NCI-H187 treated with DMSO at 0.1 percent for 48 hours (cell line): ENCODE data around the gene HNF4A.

ENCODE experiments used
- DNase-seq: peaks from one replicate; lab custom pipeline; 2025; lab: John Stamatoyannopoulos, UW

Gene HNF4A

GRCh38 chr20:44445742-44446710 lies 90.5 kb downstream of the HNF4A start:
- DNase-seq = no peak

GRCh38 chr20:44447827-44448419 lies 92.4 kb downstream of the HNF4A start:
- DNase-seq = no peak

- DNase-seq = no peak
These were observed 93.5 kb downstream of the HNF4A start for GRCh38 chr20:44448753-44449546.

- no peak for DNase-seq
These were observed 94.4 kb downstream of the HNF4A start for GRCh38 chr20:44449864-44450263.

- DNase-seq = no peak
These were observed 94.9 kb downstream of the HNF4A start for GRCh38 chr20:44450281-44450889.

GRCh38 chr20:44450903-44451450 lies 95.5 kb downstream of the HNF4A start:
- no peak for DNase-seq

GRCh38 chr20:44454306-44454963 lies 98.9 kb downstream of the HNF4A start:
- DNase-seq = no peak

- no peak for DNase-seq
These were observed 99.6 kb downstream of the HNF4A start for GRCh38 chr20:44455126-44455525.

GRCh38 chr20:44456611-44457010 lies 101.1 kb downstream of the HNF4A start:
- DNase-seq = no peak

GRCh38 chr20:44457016-44457415 lies 101.5 kb downstream of the HNF4A start:
- DNase-seq = no peak

GRCh38 chr20:44459271-44459670 lies 103.8 kb downstream of the HNF4A start:
- DNase-seq = no peak

- DNase-seq = no peak
These were observed 105.3 kb downstream of the HNF4A start for GRCh38 chr20:44460795-44461141.

- no peak for DNase-seq
These were observed 105.8 kb downstream of the HNF4A start for GRCh38 chr20:44461142-44461802.

GRCh38 chr20:44461803-44462174 lies 106.3 kb downstream of the HNF4A start:
- DNase-seq = no peak

GRCh38 chr20:44463466-44463865 lies 108.0 kb downstream of the HNF4A start:
- DNase-seq = no peak

- DNase-seq = no peak
These were observed 109.0 kb downstream of the HNF4A start for GRCh38 chr20:44464514-44464913.

- DNase-seq = no peak
These were observed 109.6 kb downstream of the HNF4A start for GRCh38 chr20:44465001-44465560.

GRCh38 chr20:44467289-44467883 lies 111.9 kb downstream of the HNF4A start:
- no peak for DNase-seq

GRCh38 chr20:44468044-44468782 lies 112.7 kb downstream of the HNF4A start:
- no peak for DNase-seq
